Astrocyte (in vitro differentiated cells and primary cell): ENCODE data around the gene RTTN. TPM values are rescaled to one million over a fixed set of nuclear protein-coding genes. Genes with fewer than 3 reads are reported as not detected.

ENCODE experiments used
- DNase-seq: peaks from one replicate; pipeline ENCODE4 v3.0.0-alpha.2; 2010; ENCODE audit warnings: low read depth
- FAIRE-seq: peaks from 2 replicates; lab custom pipeline; 2011; peaks lifted over from hg19 to GRCh38; lab: Jason Lieb, UNC
- H2AFZ ChIP-seq: 2 replicates; pipeline ENCODE4 v1.6.0; 2012; ENCODE audit warnings: low read depth, low read length, inconsistent platforms
- H3K27ac ChIP-seq: 2 replicates; pipeline ENCODE4 v1.5.1; 2011; ENCODE audit warnings: low read depth, low read length, inconsistent platforms
- H3K27me3 ChIP-seq: 2 replicates; pipeline ENCODE4 v1.6.0; 2011; ENCODE audit warnings: low read length, inconsistent platforms; ENCODE audit not compliant: insufficient read depth
- H3K36me3 ChIP-seq: 2 replicates; pipeline ENCODE4 v1.5.1; 2011; ENCODE audit warnings: low read length, inconsistent platforms; ENCODE audit not compliant: insufficient read depth
- H3K4me1 ChIP-seq: 2 replicates; pipeline ENCODE4 v1.5.1; 2011; ENCODE audit warnings: low read length, inconsistent platforms; ENCODE audit not compliant: insufficient read depth
- H3K4me2 ChIP-seq: 2 replicates; pipeline ENCODE4 v1.6.0; 2012; ENCODE audit warnings: low read length, inconsistent platforms
- H3K4me3 ChIP-seq: 2 replicates; pipeline ENCODE4 v1.5.1; 2011; ENCODE audit warnings: low read depth, mild to moderate bottlenecking, low read length, inconsistent platforms; ENCODE audit not compliant: insufficient read depth
- H3K79me2 ChIP-seq: 2 replicates; pipeline ENCODE4 v1.6.0; 2012; ENCODE audit warnings: mild to moderate bottlenecking, low read length, inconsistent platforms; ENCODE audit not compliant: insufficient read depth
- H3K9ac ChIP-seq: 2 replicates; pipeline ENCODE4 v1.6.0; 2012; ENCODE audit warnings: mild to moderate bottlenecking, low read length, inconsistent platforms
- H3K9me3 ChIP-seq: 2 replicates; pipeline ENCODE4 v1.5.1; 2012; ENCODE audit warnings: low read depth, mild to moderate bottlenecking, low read length, inconsistent platforms; ENCODE audit not compliant: insufficient read depth
- H4K20me1 ChIP-seq: 2 replicates; pipeline ENCODE4 v1.6.0; 2012; ENCODE audit warnings: low read length, inconsistent platforms; ENCODE audit not compliant: insufficient read depth
- H3K27ac Mint-ChIP-seq: one replicate; pipeline ENCODE4 v1.8.0; 2021; ENCODE audit warnings: mild to moderate bottlenecking, mixed read lengths; ENCODE audit not compliant: unreplicated experiment
- H3K27me3 Mint-ChIP-seq: one replicate; pipeline ENCODE4 v1.8.0; 2021; ENCODE audit warnings: low read depth, mixed read lengths; ENCODE audit not compliant: unreplicated experiment
- H3K36me3 Mint-ChIP-seq: one replicate; pipeline ENCODE4 v1.8.0; 2021; ENCODE audit warnings: low read depth, mixed read lengths; ENCODE audit not compliant: unreplicated experiment
- H3K4me1 Mint-ChIP-seq: one replicate; pipeline ENCODE4 v1.8.0; 2021; ENCODE audit warnings: low read depth, mixed read lengths; ENCODE audit not compliant: unreplicated experiment
- H3K4me3 Mint-ChIP-seq: one replicate; pipeline ENCODE4 v1.8.0; 2021; ENCODE audit warnings: mild to moderate bottlenecking, moderate library complexity, mixed read lengths; ENCODE audit not compliant: unreplicated experiment
- H3K9me3 Mint-ChIP-seq: one replicate; pipeline ENCODE4 v1.8.0; 2021; ENCODE audit warnings: mild to moderate bottlenecking, mixed read lengths; ENCODE audit not compliant: unreplicated experiment
- CTCF ChIP-seq: IDR thresholded peaks from 2 replicates; pipeline ENCODE4 v1.5.1; 2011; ENCODE audit warnings: low read depth, mild to moderate bottlenecking, inconsistent platforms, low read length, moderate library complexity; ENCODE audit not compliant: insufficient read depth
- EZH2 ChIP-seq: IDR thresholded peaks from 2 replicates; pipeline ENCODE4 v1.6.1; 2012; ENCODE audit warnings: mild to moderate bottlenecking, low read length, inconsistent platforms; ENCODE audit not compliant: insufficient read depth
- total RNA-seq: library from RNA; stranded (reverse); gene quantifications from 2 replicates; pipeline ENCODE4 v1.2.1, GENCODE V29; 2021

The RTTN gene
- total RNA-seq, 1 donor from 2014 or later = 6.3 TPM

GRCh38 chr18:69961718-69962117 lies 243.8 kb downstream of the RTTN start:
- FAIRE-seq = no peak

DNA sequence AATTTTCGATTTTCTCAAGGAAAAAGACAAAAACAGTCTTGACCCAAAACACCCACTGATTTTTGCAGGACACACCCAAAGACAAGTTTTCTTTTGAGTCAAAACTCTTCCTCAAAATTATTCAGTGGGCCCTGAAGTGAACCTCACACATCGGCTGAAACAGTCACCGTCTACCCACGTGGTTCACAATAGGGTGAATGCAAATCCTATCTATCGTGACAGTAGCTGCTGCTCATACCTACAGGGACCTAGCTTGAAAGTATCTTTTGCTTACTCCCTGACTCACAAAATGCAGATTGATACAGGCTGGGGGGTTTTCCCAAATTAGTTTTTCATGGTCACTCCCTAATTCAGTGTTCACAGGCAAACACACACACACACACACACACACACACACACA lies 247.1 kb downstream of the RTTN start:
- Histone ChIP-seq H3K9me3 (no peaks in the 10 kb centered on the region), H3K27ac (no peak overlapping the region), H2AFZ (no peak overlapping the region), H3K4me2 (no peak overlapping the region), H3K4me3 (no peak overlapping the region), H4K20me1 (no peaks in the 10 kb centered on the region), H3K79me2 (no peaks in the 10 kb centered on the region), H3K4me1 (no peaks in the 10 kb centered on the region), H3K36me3 (no peaks in the 10 kb centered on the region), H3K9ac (no peak overlapping the region), H3K27me3 (no peaks in the 10 kb centered on the region)
- Mint-ChIP-seq H3K27me3 (no peaks in the 10 kb centered on the region), H3K4me3 (no peak overlapping the region), H3K36me3 (no peaks in the 10 kb centered on the region), H3K27ac (no peak overlapping the region), H3K4me1 (no peaks in the 10 kb centered on the region), H3K9me3 (peaks cover 4% of the 10 kb centered on the region)
- no peak for TF ChIP-seq CTCF
- no peak for TF ChIP-seq EZH2
- no peak for FAIRE-seq
- no peak for DNase-seq

More at GRCh38 chr18:69961718-69962117, 243.8 kb downstream of the RTTN start:
- H3K4me3 ChIP-seq = no peak overlapping the region
- H3K4me1 Mint-ChIP-seq = no peaks in the 10 kb centered on the region
- H2AFZ ChIP-seq = no peak overlapping the region
- no peak for DNase-seq
- peaks cover 9% of the 10 kb centered on the region for H3K9me3 Mint-ChIP-seq
- no peak overlapping the region for H3K27ac ChIP-seq
- no peak overlapping the region for H3K4me3 Mint-ChIP-seq
- no peaks in the 10 kb centered on the region for H3K9me3 ChIP-seq
- no peaks in the 10 kb centered on the region for H3K36me3 Mint-ChIP-seq
- no peak overlapping the region for H3K27ac Mint-ChIP-seq
- H3K27me3 Mint-ChIP-seq = peaks cover 3% of the 10 kb centered on the region
- no peaks in the 10 kb centered on the region for H3K36me3 ChIP-seq
- no peaks in the 10 kb centered on the region for H3K4me1 ChIP-seq
- TF ChIP-seq EZH2 (no peak), CTCF (no peak)
- no peaks in the 10 kb centered on the region for H3K79me2 ChIP-seq
- no peaks in the 10 kb centered on the region for H4K20me1 ChIP-seq
- no peaks in the 10 kb centered on the region for H3K27me3 ChIP-seq
- H3K4me2 ChIP-seq = no peak overlapping the region
- no peak overlapping the region for H3K9ac ChIP-seq

DNA sequence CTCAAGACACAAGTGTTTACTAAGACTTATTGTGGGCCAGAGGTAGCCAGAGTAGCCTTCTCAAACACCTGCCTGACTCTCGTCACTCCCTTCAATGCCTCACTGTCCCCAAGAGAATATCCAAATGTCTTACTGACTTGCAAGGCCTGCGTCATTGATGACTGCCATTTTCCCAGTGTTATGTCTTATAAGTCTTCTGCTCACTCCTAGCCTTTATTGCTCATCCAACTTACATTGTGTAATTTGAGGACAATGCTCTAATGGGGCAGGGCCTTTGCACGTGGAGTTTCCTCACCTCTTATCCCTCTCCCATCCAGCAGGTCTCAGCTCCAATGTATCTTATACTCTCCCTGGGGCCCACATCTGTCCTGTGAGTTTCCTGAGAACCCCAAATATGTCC lies 247.7 kb downstream of the RTTN start:
- no peaks in the 10 kb centered on the region for H3K4me1 Mint-ChIP-seq
- H3K27ac Mint-ChIP-seq = no peak overlapping the region
- Histone ChIP-seq H3K27me3 (no peaks in the 10 kb centered on the region), H3K9me3 (no peaks in the 10 kb centered on the region), H3K4me2 (no peak overlapping the region), H3K4me1 (no peaks in the 10 kb centered on the region), H3K36me3 (no peaks in the 10 kb centered on the region), H3K79me2 (no peaks in the 10 kb centered on the region), H3K9ac (no peak overlapping the region), H3K27ac (no peak overlapping the region), H2AFZ (no peak overlapping the region), H3K4me3 (no peak overlapping the region), H4K20me1 (no peaks in the 10 kb centered on the region)
- FAIRE-seq = no peak
- no peak for DNase-seq
- H3K36me3 Mint-ChIP-seq = no peaks in the 10 kb centered on the region
- no peaks in the 10 kb centered on the region for H3K27me3 Mint-ChIP-seq
- TF ChIP-seq CTCF = no peak
- no peak for TF ChIP-seq EZH2
- no peak overlapping the region for H3K4me3 Mint-ChIP-seq
- peaks cover 4% of the 10 kb centered on the region for H3K9me3 Mint-ChIP-seq
